ENCODE measurements around the gene MYO1H.

Gene MYO1H

DNA sequence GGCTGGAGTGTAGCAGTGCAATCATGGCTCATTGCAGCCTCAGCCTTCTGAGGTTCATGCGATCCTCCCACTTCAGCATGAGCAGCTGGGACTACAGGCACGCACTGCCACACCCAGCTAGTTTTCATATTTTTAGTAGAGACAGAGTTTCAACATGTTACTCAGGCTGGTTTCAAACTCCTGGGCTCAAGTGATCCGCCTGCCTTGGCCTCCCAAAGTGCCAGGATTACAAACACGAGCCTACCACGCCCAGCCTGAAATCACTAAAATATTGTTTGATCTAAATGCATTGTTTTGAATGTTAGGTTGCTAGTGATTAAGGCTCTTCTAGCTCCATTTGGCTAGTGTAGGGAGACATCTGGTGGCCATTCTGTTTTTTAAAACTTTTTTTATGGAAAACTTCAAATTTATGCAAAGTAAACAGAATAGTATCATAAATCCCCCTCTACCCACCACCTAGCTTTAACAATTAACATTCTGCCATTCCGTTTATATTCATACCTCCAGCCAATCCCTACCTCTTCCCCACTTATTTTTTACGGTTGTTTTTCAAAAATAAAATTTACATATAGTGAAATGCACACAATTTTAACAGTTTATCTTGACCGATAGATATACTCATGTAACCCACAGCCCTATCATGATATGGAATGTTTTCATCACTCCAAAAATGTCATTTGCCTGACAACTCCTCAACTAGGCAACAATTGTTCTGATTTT, 37.8 kb downstream of the MYO1H start (continued):
- TF ChIP-seq, protein P1, sequence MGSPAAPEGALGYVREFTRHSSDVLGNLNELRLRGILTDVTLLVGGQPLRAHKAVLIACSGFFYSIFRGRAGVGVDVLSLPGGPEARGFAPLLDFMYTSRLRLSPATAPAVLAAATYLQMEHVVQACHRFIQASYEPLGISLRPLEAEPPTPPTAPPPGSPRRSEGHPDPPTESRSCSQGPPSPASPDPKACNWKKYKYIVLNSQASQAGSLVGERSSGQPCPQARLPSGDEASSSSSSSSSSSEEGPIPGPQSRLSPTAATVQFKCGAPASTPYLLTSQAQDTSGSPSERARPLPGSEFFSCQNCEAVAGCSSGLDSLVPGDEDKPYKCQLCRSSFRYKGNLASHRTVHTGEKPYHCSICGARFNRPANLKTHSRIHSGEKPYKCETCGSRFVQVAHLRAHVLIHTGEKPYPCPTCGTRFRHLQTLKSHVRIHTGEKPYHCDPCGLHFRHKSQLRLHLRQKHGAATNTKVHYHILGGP (tag by site-specific recombination; IDR thresholded peaks at IDR 0.05): no peak
- no peak for TF ChIP-seq YY1 (tag by site-specific recombination; IDR thresholded peaks at IDR 0.05)
- TF ChIP-seq ZNF302 (tag by site-specific recombination; IDR thresholded peaks at IDR 0.05; ENCODE audit: low read depth): no peak
- TF ChIP-seq ZNF324 (tag by site-specific recombination; IDR thresholded peaks at IDR 0.05): no peak
- TF ChIP-seq, protein P2, sequence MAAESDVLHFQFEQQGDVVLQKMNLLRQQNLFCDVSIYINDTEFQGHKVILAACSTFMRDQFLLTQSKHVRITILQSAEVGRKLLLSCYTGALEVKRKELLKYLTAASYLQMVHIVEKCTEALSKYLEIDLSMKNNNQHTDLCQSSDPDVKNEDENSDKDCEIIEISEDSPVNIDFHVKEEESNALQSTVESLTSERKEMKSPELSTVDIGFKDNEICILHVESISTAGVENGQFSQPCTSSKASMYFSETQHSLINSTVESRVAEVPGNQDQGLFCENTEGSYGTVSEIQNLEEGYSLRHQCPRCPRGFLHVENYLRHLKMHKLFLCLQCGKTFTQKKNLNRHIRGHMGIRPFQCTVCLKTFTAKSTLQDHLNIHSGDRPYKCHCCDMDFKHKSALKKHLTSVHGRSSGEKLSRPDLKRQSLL (tag by site-specific recombination; IDR thresholded peaks at IDR 0.05): no peak
- TF ChIP-seq GLIS1 (tag by site-specific recombination; IDR thresholded peaks at IDR 0.05): no peak
- no peak for TF ChIP-seq ZNF560 (tag by site-specific recombination; IDR thresholded peaks at IDR 0.05; ENCODE audit: borderline replicate concordance)
- no peak for TF ChIP-seq ZNF202 (tag by site-specific recombination; IDR thresholded peaks at IDR 0.05; ENCODE audit: borderline replicate concordance)
- TF ChIP-seq, protein P3, sequence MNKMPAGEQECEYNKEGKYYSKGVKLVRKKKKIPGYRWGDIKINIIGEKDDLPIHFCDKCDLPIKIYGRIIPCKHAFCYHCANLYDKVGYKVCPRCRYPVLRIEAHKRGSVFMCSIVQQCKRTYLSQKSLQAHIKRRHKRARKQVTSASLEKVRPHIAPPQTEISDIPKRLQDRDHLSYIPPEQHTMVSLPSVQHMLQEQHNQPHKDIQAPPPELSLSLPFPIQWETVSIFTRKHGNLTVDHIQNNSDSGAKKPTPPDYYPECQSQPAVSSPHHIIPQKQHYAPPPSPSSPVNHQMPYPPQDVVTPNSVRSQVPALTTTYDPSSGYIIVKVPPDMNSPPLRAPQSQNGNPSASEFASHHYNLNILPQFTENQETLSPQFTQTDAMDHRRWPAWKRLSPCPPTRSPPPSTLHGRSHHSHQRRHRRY (tag by site-specific recombination; IDR thresholded peaks at IDR 0.05): no peak
- TF ChIP-seq ZNF596 (tag by site-specific recombination; IDR thresholded peaks at IDR 0.05): no peak
- TF ChIP-seq ZNF548 (tag by site-specific recombination; IDR thresholded peaks at IDR 0.05): no peak
- TF ChIP-seq ZNF837 (tag by site-specific recombination; IDR thresholded peaks at IDR 0.05): no peak
- TF ChIP-seq HOXC10 (CRISPR knock-in tag; IDR thresholded peaks at IDR 0.05): no peak
- no peak for TF ChIP-seq SCRT2 (tag by site-specific recombination; IDR thresholded peaks at IDR 0.05)
- no peak for TF ChIP-seq ZNF155 (tag by site-specific recombination; IDR thresholded peaks at IDR 0.05)
- TF ChIP-seq ZNF600 (tag by site-specific recombination; IDR thresholded peaks at IDR 0.05): no peak
- TF ChIP-seq ZNF785 (tag by site-specific recombination; IDR thresholded peaks at IDR 0.05): no peak
- no peak for TF ChIP-seq ZNF555 (tag by site-specific recombination; conservative IDR thresholded peaks at IDR 0.05)
- TF ChIP-seq, protein P4, sequence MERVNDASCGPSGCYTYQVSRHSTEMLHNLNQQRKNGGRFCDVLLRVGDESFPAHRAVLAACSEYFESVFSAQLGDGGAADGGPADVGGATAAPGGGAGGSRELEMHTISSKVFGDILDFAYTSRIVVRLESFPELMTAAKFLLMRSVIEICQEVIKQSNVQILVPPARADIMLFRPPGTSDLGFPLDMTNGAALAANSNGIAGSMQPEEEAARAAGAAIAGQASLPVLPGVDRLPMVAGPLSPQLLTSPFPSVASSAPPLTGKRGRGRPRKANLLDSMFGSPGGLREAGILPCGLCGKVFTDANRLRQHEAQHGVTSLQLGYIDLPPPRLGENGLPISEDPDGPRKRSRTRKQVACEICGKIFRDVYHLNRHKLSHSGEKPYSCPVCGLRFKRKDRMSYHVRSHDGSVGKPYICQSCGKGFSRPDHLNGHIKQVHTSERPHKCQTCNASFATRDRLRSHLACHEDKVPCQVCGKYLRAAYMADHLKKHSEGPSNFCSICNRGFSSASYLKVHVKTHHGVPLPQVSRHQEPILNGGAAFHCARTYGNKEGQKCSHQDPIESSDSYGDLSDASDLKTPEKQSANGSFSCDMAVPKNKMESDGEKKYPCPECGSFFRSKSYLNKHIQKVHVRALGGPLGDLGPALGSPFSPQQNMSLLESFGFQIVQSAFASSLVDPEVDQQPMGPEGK (tag by site-specific recombination; IDR thresholded peaks at IDR 0.05): no peak
- TF ChIP-seq, protein P5, sequence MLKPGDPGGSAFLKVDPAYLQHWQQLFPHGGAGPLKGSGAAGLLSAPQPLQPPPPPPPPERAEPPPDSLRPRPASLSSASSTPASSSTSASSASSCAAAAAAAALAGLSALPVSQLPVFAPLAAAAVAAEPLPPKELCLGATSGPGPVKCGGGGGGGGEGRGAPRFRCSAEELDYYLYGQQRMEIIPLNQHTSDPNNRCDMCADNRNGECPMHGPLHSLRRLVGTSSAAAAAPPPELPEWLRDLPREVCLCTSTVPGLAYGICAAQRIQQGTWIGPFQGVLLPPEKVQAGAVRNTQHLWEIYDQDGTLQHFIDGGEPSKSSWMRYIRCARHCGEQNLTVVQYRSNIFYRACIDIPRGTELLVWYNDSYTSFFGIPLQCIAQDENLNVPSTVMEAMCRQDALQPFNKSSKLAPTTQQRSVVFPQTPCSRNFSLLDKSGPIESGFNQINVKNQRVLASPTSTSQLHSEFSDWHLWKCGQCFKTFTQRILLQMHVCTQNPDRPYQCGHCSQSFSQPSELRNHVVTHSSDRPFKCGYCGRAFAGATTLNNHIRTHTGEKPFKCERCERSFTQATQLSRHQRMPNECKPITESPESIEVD (tag by site-specific recombination; IDR thresholded peaks at IDR 0.05): no peak
- TF ChIP-seq OSR2 (tag by site-specific recombination; IDR thresholded peaks at IDR 0.05): no peak
- no peak for TF ChIP-seq SP3 (tag by site-specific recombination; IDR thresholded peaks at IDR 0.05)
- TF ChIP-seq ZNF571 (tag by site-specific recombination; IDR thresholded peaks at IDR 0.05): no peak
- no peak; the same call in 1 of the 2 replicates for TF ChIP-seq WT1 (tag by site-specific recombination; IDR thresholded peaks at IDR 0.05)
- no peak for TF ChIP-seq ZNF514 (tag by site-specific recombination; IDR thresholded peaks at IDR 0.05)
- peak; percentile 55; the same call in 1 of the 2 replicates for TF ChIP-seq ZNF2 (tag by site-specific recombination; IDR thresholded peaks at IDR 0.05)
- TF ChIP-seq ZNF391 (tag by site-specific recombination; IDR thresholded peaks at IDR 0.05; ENCODE audit: borderline replicate concordance, low read depth): no peak
- TF ChIP-seq ZXDB (tag by site-specific recombination; IDR thresholded peaks at IDR 0.05): no peak
- no peak for TF ChIP-seq ZBTB21 (tag by site-specific recombination; IDR thresholded peaks at IDR 0.05)
- TF ChIP-seq, protein P6, sequence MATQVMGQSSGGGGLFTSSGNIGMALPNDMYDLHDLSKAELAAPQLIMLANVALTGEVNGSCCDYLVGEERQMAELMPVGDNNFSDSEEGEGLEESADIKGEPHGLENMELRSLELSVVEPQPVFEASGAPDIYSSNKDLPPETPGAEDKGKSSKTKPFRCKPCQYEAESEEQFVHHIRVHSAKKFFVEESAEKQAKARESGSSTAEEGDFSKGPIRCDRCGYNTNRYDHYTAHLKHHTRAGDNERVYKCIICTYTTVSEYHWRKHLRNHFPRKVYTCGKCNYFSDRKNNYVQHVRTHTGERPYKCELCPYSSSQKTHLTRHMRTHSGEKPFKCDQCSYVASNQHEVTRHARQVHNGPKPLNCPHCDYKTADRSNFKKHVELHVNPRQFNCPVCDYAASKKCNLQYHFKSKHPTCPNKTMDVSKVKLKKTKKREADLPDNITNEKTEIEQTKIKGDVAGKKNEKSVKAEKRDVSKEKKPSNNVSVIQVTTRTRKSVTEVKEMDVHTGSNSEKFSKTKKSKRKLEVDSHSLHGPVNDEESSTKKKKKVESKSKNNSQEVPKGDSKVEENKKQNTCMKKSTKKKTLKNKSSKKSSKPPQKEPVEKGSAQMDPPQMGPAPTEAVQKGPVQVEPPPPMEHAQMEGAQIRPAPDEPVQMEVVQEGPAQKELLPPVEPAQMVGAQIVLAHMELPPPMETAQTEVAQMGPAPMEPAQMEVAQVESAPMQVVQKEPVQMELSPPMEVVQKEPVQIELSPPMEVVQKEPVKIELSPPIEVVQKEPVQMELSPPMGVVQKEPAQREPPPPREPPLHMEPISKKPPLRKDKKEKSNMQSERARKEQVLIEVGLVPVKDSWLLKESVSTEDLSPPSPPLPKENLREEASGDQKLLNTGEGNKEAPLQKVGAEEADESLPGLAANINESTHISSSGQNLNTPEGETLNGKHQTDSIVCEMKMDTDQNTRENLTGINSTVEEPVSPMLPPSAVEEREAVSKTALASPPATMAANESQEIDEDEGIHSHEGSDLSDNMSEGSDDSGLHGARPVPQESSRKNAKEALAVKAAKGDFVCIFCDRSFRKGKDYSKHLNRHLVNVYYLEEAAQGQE (tag by site-specific recombination; IDR thresholded peaks at IDR 0.05): no peak
